HG03196 (cell line): ENCODE results near the gene ANKDD1A.

Source experiments
- ATAC-seq: cut with Tn5 transposase; IDR thresholded peaks from one replicate; pipeline ENCODE4 v1.9.1; 2021; ENCODE audit not compliant: unreplicated experiment

ANKDD1A gene

DNA sequence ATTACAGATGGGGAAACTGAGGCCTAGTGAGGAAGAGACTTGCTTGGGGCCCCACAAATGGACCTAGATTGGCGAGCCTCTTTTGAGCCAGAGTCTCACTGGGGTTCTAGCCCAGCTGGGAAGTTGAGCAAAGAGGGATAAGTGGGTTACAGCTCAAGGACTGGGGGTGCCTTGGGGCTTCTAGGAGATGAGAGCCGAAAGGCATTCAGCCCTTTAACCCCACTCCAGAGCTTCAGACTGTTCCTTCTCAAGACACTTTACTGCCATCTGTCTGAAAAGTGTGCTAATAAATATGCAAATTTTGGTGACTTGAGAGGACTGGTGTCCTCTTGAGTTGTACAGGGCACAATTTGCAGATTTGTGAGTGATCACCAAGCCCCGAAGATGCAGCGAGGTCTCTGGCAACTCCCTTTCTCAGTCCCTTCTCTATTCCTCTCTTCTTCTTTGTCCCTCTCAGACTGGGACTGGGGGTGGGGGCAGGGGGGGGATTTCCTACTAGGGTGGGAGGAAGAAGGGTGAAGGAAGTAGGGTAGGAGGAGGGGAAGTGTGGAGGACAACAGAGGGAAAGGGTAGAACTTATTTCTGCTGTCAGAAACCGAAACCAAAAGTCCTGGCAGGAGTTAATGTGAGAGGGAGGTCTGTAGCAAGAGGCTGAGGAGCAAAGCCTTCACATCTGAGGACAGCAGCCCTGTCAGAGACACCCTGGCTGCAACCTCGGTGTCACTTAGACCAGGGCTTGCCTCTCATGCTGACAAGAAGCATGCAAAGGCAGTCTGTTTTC is 16.2 kb upstream of the ANKDD1A start:
- ATAC-seq, result peak; percentile 30

DNA sequence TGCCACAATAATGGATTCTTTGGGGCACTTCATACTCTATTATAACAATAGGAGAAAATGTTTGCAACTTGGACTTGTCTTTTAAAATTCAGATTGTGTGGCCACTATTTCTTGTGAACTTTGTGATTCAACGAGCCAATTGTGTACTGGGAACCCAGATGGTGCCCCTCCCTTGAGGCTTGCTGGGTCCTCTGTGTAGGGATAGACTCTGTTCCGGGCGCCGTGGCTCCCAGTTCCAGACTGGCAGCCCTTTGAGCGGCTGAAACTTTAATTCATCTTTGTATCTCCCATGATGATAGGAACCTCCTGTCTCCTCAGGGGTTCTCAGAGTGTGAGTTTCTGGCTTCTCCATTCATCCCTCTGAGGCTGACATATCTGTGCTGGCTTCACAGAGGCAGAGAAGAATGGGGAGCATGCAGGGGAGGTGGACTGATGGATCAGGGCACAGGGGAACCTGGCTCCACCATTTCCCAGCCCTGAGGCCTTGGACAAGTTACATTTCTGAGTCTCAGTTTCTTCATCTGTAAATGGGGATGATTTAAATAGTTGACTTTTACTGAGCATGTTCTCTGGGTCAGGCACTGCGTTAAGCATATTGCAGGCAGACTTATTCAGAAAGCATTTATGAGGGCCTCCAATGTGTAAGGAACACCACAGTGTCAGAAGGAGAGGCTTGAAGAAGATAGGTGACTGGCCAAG is 15.2 kb upstream of the ANKDD1A start:
- ATAC-seq, result no peak

DNA sequence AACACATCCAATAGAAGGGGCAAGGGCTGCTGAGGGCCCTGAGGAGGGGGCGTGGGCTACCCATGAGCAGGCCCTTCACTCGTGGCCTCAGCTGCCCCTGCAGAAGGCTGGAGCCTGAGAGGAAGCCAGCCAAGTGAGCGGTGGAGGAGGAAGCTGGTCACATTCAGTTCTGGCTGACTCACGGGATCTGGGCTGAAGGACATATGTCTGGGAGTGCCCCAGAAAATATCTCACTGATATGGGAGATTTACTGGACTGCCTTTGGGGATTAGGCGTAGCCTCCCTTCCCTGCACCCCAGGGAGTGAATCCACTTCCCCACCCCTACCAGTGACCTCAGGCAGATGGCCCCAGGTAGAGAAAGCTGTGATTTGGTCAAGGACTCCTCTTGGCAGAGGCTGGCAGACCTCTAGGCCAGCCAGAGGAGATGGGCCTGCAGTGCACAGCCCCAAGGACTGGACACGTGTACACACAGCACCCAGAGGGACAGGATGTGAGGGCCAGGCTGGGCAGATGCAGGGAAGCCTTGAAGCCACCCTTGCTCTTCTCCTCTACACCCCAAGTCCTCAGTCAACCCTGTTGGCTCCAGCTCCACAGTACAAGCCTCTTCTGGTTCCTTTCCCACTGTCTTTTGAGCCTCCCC is 14.2 kb upstream of the ANKDD1A start:
- no peak for ATAC-seq

DNA sequence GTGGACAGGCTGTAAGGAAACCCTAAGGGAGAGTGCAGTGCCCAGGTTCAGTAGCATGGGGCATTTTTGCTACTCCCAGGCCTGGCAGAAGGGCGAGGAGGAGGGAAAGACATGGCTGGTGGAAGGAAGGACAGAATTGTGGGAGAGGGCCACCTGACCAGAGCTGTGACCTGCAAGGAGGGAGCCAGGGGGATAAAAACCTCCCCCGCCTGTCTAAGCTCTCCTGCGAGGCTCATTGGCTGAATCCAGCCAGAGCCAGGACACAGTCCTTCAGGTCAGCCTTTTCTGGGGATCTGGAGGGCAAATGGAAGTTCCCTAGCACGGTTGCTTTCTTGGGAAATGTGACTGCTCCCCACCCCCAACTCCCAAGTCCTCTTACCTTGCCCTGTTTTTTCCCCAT is 13.3 kb upstream of the ANKDD1A start:
- no peak for ATAC-seq

DNA sequence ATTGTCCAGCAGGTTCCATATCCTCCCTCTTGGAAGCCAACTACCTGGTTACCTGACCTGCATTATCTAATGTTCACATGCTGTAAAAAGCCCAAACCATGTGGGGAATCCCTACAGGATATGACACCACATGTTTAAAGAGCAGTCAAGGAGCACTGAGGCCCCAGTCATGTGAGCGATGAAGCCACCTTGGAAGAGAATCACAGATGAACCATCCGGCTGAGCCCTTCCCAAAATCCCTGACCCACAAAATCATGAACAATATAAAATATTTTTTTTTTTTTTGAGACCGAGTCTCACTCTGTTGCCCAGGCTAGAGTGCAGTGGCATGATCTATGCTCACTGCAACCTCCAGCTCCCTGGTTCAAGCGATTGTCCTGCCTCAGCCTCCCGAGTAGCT is 10.6 kb upstream of the ANKDD1A start:
- ATAC-seq, result no peak

DNA sequence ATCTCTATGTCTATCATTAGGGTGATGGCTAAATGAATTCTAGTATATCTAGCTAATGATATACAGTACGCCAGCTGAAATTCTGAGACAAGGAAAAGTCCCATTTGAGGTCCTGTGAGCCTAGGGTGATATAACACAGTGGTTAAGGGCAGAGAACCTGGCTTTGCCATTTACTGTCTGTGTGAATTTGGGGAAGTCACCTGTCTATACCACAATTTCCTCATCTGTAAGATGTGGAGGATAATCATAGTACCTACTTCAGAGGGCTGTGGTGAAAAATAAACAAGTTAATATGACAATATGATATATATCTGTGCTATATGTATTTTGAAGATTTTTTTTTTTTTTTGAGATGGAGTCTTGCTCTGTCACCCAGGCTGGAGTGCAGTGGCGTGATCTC is 9.8 kb upstream of the ANKDD1A start:
- no peak for ATAC-seq

DNA sequence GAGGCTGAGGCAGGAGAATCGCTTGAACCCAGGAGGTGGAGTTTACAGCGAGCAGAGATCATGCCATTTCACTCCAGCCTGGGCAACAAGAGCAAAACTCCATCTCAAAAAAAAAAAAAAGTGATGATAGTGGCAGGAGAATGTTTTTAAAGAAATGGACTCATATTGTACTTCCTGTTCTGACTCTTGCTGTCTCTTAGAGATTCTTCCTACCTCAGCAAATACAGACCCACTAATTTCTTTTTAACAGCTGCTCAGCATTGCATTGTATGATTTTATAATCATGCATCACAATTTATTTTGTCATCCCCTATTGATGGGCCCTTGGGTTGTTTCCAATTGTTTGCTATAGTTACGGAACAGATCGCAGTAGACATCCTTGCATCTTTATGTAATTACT is 8.8 kb upstream of the ANKDD1A start:
- no peak for ATAC-seq

DNA sequence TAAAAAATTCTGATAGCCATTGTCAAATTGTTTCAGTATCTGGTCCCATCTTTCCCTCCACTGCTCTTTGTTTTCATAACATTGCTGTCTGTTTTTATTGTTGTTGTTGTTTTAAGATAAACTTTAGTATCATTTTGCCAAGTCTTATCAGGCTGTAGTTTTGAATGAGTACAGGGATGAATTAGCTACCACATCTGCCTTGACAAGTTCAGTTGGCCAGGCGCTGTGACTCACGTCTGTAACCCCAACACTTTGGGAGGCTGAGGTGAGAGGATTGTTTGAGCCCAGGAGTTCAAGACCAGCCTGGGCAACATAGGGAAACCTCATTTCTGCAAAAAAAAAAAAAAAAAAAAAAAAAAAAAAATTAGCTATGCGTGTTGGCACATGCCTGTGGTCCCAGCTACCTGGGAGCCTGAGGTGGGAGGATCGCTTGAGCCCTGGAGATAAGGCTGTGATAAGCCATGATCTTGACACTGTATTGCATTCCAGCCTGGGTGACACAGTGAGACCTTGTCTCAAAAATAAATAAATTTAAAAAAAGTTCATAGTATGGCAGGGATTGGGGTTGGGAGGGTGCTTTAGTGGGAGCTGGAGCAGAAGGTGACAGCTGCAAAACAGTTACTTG is 8.3 kb upstream of the ANKDD1A start:
- ATAC-seq, result no peak

DNA sequence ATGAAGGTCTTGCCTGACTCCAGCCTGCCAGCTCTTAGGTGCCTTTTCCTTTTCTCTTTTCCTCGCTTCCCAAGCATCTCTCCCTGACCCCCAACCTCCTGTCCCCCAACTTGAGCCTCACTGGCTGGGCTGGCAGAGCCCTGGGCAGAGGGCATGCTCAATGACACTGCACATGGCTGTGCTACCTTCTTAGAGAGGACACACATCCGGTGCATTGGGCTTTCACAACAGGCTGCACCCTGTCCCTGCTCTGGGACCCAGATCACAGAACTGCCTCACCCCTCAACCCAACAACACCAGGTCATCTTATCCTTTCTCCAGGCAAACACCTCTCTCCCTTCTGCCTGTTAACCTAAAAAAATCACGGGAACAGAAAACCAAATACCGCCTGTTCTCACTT is 7.5 kb upstream of the ANKDD1A start:
- no peak for ATAC-seq

DNA sequence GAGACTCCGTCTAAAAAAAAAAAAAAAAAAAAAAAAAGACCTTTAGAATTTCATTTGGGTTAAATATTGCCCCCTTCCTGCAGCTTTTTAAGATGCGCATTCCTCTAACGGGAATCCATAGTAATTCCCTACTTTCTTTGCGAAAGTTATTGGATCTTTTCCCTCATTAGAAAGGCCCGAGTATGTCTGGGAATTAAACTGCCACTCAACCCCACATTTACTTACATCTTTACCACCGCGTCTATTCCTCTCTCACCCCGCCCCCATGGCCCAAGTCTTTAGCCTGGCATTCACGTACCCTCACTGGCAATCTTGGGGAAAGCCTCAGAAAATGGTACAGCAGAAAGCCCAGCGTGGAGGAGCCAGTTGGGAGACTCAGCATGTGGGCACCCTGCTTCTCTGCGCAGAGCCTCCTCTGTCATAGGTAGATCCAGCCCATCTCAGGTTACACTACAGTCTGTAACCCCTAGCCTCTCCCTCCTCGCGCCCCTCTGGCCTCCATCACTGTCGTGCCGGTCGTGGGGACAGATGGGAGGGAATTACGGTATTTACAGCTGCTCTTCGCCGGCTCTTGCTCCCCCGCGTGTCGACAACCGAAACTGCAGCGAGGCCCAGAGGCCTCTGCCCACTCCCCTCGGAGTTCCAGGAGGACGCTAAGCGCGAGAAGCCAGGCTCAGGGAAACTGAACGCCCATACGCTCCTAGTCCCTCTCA is 6.4 kb upstream of the ANKDD1A start:
- ATAC-seq, result peak; percentile 59

DNA sequence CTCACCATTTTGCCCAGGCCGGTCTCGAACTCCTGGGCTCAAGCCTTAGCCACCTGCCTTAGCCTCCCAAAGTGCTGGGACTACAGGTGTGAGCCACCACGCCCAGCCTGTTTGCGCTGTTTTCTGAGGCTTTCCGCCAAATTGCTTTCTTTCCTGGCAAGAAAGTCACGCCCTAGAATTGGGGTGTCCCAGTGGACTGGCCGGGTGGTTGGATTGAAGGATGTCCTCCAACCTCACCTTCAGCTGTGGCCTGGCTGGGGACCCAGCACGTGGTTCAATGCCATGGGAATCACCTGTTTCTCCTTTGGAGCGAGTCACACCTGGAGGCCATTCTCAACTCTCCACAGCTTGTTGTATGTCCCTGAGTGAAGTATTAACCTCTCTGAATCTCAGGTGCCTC is 5.8 kb upstream of the ANKDD1A start:
- no peak for ATAC-seq

DNA sequence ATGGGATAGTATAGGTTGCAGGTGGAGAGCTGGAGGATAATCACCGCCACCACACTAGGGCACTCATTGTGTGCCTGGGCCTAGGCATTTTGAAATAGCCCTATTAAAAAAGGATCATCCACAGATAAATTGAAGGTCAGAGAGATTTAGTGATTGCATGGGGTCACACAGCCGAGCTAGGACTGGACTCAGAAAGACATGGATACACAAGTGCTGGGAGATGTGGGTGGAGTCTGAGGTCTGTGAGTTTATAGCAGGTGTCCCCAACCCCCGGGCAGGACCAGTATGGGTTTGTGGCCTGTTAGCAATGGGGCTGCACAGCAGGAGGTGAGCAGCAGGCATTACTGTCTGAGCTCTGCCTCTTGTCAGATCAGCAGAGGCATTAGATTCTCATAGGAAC is 5.3 kb upstream of the ANKDD1A start:
- no peak for ATAC-seq

DNA sequence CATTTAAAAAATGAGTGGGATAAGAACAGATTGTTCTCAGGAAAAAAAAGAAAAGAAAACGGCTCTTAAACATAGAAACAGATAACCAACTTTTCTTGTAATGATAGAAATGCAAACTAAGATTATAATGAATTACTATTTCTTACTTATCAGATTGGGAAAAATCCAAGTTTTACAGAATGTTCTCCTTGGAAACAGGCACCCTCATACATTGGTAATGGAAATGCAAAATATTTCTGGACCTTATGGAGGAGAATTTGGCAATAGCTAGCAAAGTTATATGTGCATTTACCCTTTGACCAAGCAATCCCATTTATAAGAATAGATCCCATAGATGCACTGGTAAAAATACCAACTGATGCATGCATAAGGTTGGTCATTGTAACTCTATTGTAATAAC is 3.7 kb upstream of the ANKDD1A start:
- no peak for ATAC-seq

DNA sequence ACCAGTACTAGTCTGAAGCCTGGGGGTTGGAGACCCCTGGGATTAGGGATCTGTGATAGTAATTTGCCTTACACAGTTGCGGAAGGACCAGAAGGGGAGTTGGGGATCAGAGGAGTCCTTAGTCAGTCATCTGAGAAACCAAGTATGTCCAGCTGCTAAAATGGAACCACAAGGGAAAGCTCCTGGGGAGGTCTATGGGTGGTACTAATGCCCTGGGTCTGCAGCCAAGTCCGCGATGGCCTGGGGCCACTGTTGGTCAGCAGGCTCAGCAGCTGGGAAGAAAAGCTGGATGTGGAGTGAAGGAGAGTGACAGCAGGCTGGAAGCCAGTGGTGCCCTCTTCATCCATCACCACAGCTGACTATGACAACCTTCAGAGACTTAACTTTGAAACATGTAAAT is 2.2 kb upstream of the ANKDD1A start:
- no peak for ATAC-seq

DNA sequence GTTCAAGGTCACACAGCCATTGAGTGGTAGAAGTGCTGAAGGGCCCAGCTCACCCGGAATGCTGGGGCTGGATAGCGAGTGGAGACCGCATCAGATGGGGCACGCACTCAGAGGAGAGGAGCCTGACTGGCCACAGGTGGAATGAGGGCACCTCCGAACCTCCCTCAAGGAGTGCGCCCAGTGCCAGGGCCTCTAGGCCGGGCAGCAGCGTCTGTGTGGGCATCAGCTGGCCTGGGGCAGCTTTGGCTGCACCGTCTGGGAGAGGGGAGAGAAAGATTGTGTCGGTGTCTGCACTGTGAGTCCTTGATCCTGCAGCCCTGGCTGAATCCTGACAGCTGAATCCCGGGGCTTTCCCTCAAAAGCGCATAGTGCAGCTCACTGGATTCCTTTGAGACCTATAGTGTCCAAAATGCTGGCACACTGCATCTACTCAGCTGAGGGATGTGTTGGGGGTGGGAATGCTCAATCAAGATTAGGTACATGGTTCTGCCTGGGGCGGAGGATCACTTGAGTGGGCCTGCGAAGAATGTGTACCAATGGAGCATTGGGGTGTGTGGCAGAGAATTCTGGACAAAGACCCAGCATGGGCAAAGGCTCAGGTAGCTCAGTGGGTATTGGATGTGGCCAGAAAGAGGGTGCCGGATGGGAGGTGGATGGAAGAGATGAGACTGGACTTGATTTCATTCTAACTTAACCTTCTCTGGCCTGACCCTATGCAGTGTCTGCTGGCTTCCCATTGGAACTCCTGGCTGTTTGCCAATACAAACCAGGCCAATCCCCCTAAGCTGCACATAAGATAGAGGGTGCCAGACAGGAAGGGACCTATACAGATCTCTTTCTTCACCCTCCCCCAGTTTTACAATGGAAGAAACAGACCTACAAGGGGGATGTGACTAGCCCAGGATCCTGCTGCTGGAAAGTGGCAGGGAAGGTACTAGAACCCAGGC is 950 bp downstream of the ANKDD1A start:
- no peak for ATAC-seq

DNA sequence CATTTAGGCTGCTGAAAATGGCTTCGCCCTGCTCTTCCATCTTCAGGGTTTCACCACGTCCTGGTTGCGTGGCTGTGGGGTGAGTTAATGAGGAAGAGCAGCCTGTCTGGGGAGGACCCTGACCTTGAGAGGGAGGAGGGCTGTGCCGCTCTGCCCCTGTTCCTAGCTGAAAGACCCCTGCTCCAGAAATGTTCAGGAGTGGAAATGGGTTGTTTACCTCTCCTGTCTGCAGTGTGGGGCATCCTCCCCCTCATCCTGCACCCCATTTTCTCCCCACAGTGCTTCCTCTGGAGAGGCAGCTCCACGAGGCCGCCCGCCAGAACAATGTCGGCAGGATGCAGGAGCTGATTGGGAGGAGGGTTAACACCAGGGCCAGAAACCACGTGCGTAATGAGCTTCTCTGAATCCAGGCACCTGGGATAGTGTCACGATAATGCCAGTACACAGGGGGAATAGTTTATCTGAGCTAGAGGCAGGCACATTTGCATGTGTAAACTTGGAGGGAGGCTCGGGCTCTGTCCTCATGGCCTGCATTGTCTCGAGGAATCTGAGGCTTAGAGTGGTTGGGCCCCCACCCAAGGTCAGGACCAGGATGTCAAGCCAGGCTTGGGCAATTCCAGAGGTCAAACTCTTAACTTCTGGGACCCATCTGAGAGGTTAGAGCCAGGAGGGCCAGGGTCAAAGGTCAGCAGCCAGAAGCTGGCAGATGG is 4.0 kb downstream of the ANKDD1A start:
- no peak for ATAC-seq

DNA sequence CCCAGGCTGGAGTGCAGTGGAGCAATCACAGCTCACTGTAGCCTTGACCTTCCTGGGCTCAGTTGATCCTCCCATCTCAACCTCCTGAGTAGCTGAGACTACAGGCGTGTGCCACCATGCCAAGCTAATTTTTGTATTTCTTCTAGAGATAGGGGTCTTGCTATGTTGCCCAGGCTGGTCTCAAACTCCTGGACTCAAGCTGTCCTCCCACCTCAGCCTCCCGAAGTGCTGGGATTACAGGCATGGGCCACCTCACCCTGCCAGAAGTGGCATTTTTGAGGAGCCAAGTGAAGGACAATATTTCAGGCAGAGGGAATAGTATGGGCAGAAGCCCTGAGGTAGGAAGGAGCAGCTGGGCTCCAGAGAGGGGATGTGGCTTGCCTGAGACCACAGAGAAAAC is 4.7 kb downstream of the ANKDD1A start:
- ATAC-seq, result no peak

DNA sequence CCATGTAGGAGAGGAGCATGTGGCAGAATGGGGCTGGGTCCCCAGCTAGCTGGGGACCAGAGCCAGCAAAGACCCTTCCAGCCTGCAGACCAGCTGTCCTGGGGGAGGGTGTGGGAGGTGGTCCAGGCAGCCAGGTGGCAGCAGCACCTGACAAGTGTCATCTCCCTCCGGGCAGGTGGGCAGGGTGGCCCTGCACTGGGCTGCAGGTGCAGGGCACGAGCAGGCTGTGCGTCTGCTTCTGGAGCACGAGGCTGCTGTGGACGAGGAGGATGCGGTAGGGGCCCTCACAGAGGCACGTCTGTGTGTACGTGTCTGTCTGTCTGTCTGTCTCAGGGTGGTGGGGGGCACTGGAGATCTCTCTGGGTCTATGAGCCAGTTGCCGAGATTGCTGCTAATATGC is 5.5 kb downstream of the ANKDD1A start:
- no peak for ATAC-seq

DNA sequence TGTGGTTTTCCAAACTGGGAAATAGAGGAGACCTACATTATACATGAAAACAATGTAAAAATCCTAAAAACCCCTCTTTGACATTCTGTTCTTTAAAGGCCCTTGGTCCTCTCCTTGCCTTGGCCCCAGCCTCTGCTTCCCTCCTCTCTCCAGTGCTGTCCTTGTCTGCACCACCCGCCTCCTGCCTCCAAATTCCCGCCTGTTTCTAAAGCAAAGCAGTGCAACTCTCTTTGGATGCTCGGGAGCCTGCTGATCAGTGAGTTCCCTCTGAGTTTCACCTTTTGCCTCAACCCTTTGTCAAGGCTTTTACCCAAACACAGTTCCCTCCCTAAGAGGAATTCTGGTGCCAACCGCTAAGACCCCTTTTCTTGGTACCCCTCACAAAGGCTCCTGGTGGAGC is 8.0 kb downstream of the ANKDD1A start:
- ATAC-seq, result no peak
